ENCODE measurements around the gene RAD51B.

The RAD51B gene

DNA sequence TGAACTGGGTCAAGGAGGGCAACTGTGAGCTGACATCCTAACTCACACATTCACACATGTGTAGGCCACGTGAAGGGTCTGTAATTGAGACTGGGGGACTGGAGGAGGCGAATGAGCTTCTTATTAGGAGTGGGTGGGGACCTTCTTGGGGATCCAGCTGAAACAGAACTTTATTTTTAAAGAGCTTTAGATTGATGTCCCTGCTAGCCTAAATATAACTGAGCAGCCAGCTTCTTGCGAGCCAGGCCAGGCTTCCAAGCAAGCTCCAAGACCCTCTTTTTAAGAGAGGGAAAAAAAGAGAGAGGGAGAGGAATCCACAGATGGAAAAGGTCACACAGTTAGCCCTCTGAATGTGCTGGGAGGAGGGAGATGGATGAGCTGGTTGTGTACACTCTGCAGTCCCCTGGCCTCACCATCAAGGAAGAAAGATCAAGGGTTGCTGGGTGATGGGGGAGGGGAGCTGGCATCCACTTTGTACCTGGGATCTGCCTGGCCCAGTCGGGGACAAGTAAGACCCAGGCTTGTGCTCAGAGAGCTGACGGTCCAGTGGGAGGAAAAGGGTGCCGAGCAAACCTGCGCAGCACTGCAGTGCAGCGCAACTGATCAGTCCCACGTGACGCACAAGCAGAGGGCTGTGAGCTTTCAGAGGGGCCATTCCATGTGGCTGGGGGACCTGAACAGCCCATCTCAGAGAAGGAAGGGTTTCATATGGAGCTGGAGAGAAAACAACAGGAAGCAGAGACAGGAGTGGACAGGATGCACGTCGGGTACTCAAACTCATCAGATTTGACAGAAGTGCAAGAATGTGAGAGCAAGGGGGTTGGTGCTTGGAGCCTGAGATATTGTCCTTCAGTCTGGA lies 818.8 kb downstream of the RAD51B start:
- no peaks in the 10 kb centered on the region for H3K36me3 ChIP-seq (replicated peaks)
- in situ Hi-C loops (cut with HindIII; ENCODE audit: low pct_ligation_motif_present, low sequenced_read_pairs) = no loop called here
- H3K27me3 ChIP-seq (replicated peaks) = no peaks in the 10 kb centered on the region
- no peak overlapping the region for H3K27ac ChIP-seq
- TF ChIP-seq, protein P1, sequence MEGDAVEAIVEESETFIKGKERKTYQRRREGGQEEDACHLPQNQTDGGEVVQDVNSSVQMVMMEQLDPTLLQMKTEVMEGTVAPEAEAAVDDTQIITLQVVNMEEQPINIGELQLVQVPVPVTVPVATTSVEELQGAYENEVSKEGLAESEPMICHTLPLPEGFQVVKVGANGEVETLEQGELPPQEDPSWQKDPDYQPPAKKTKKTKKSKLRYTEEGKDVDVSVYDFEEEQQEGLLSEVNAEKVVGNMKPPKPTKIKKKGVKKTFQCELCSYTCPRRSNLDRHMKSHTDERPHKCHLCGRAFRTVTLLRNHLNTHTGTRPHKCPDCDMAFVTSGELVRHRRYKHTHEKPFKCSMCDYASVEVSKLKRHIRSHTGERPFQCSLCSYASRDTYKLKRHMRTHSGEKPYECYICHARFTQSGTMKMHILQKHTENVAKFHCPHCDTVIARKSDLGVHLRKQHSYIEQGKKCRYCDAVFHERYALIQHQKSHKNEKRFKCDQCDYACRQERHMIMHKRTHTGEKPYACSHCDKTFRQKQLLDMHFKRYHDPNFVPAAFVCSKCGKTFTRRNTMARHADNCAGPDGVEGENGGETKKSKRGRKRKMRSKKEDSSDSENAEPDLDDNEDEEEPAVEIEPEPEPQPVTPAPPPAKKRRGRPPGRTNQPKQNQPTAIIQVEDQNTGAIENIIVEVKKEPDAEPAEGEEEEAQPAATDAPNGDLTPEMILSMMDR (IDR thresholded peaks at IDR 0.05; ENCODE audit: low read depth, low read length, missing control alignments) = no peak
- DNase-seq = no peak
- no peak overlapping the region for H3K4me3 ChIP-seq (ENCODE audit: low read depth, low read length)

DNA sequence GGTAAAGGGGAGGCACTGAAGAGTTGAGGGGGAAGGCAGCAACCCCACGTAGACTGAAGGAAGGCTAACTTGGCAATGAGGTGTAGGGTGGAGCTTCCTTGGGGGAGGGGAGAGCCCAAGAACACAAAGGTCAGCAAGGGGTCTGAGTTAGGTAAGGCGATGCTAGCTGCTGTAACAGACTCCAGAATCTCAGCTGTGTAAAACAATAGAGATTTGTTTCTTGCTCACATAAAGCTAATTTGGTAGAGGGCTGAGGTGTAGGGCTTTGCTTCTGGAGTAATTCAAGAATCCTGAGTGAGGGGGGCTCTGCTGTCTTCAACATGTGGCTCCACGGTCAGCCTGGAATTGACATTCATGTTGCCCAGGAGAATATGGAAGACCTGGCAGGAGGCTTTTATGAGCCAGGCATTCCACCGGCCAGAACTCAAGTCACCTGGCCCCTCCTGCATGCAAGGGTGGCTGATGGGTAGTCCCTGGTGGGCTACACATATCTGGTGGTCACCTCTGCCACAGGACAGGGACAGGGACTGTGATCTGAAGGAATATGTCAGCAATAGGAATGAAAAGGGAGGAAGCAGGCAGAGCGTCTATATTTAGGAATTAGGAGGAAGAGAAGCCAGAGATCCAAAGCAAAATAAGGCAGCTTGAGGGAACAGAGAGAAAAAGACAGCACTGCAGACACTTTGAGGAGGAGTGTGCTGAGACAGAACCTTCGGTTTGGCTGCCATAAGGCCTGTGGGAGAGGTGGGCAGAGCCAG lies 819.6 kb downstream of the RAD51B start:
- Histone ChIP-seq H3K36me3 (replicated peaks) (no peaks in the 10 kb centered on the region), H3K27me3 (replicated peaks) (no peaks in the 10 kb centered on the region), H3K4me3 (ENCODE audit: low read depth, low read length) (no peak overlapping the region), H3K27ac (no peak overlapping the region)
- TF ChIP-seq, protein P1 (IDR thresholded peaks at IDR 0.05; ENCODE audit: low read depth, low read length, missing control alignments) = no peak
- in situ Hi-C loops (cut with HindIII; ENCODE audit: low pct_ligation_motif_present, low sequenced_read_pairs) = no loop called here
- DNase-seq = no peak

DNA sequence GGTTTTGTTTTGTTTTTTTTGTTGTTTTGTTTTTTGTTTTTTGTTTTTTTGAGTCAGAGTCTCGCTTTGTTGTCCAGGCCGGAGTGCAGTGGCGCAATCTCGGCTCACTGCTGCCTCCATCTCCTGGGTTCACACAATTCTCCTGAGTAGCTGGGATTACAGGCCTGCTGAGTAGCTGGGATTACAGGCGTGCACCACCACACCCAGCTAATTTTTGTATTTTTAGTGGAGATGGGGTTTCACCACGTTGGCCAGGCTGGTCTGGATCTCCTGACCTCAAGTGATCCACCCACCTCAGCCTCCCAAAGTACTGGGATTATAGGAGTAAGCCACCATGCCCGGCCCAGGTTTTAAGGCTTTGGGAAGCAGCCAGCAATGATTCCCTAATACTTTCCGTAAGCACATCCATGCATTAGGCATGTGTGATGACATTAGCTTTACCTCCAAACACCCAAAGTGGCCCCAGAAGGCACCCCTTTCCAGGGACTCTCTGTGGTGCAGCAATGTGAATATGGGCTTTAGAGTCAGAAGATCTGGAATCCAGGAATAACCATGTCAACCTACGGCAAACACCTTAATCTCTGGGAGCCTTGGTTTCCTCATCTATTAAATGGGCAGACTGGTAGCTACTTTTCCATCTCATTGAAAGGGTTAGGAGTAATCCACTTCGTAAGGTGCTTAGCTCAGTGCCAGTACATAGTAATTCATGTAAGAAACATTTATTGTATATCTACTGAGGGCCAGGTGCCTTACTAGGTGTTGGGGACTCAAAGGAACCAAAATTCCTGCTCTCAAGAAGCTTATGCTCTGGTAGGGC lies 820.4 kb downstream of the RAD51B start:
- in situ Hi-C loops (cut with HindIII; ENCODE audit: low pct_ligation_motif_present, low sequenced_read_pairs) = no loop called here
- no peaks in the 10 kb centered on the region for H3K27me3 ChIP-seq (replicated peaks)
- no peak for DNase-seq
- H3K27ac ChIP-seq = no peak overlapping the region
- TF ChIP-seq, protein P1 (IDR thresholded peaks at IDR 0.05; ENCODE audit: low read depth, low read length, missing control alignments) = no peak
- no peak overlapping the region for H3K4me3 ChIP-seq (ENCODE audit: low read depth, low read length)
- H3K36me3 ChIP-seq (replicated peaks) = no peaks in the 10 kb centered on the region

DNA sequence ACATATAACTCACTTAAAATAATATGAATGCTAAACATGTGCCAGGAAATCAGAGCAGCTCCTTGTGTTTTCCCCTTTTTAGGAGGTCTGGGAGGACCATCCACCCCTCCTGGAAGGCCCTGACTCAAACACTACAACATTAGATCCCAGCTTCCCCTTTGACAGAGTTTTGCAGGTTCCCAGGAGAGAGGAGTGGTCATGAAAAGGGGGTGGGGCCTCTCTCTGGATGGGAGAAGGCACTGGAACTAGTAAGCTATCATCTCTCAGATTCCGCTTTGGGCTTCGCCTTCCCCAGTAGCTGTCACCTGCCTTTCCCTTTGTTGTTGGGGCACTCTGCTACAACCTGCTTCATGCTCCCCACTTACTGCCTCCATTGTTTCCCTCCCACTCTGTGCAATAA lies 824.1 kb downstream of the RAD51B start:
- Histone ChIP-seq H3K36me3 (replicated peaks) (no peaks in the 10 kb centered on the region), H3K27me3 (replicated peaks) (no peaks in the 10 kb centered on the region), H3K27ac (no peak overlapping the region), H3K4me3 (ENCODE audit: low read depth, low read length) (no peak overlapping the region)
- in situ Hi-C loops (cut with HindIII; ENCODE audit: low pct_ligation_motif_present, low sequenced_read_pairs) = no loop called here
- TF ChIP-seq, protein P1 (IDR thresholded peaks at IDR 0.05; ENCODE audit: low read depth, low read length, missing control alignments) = no peak
- DNase-seq = no peak

DNA sequence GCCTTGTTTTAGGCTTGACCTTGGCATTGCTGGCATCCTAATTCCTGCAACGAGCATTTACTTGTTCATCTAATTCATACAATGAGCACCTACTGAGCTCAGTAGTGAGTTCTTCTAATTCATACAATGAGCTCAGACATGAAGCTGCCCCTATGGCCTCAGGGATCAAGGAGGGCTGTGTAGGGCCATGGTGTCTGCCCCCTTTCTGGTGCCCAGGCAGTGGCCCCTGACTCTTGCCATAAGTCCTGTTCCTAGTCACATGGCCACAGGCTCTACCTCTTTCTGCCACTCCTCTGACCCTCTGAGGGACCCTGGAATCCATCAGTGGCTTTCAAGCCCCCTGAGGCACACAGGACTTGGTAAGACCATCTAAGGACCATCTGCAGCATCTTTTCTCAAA lies 824.5 kb downstream of the RAD51B start:
- TF ChIP-seq, protein P1 (IDR thresholded peaks at IDR 0.05; ENCODE audit: low read depth, low read length, missing control alignments) = no peak
- no peaks in the 10 kb centered on the region for H3K27me3 ChIP-seq (replicated peaks)
- H3K36me3 ChIP-seq (replicated peaks) = no peaks in the 10 kb centered on the region
- DNase-seq = no peak
- no peak overlapping the region for H3K27ac ChIP-seq
- no peak overlapping the region for H3K4me3 ChIP-seq (ENCODE audit: low read depth, low read length)
- in situ Hi-C loops (cut with HindIII; ENCODE audit: low pct_ligation_motif_present, low sequenced_read_pairs) = no loop called here
